Activated gamma-delta T cell (primary cell): ENCODE results near the gene PKM.
"Not testable (repeated sequence)": the region's sequence is repeated elsewhere in the genome, so short reads cannot be mapped to it uniquely, and the experiment has no call there.

Source experiments
- DNase-seq: peaks from one replicate; lab custom pipeline; 2025; lab: John Stamatoyannopoulos, UW
- total RNA-seq, 2 donors: gene quantifications; one replicate each; lab custom pipeline; 2026; lab: John Stamatoyannopoulos, UW

Gene PKM
- 359 to 416 reads per million in 2 donors for total RNA-seq

DNA sequence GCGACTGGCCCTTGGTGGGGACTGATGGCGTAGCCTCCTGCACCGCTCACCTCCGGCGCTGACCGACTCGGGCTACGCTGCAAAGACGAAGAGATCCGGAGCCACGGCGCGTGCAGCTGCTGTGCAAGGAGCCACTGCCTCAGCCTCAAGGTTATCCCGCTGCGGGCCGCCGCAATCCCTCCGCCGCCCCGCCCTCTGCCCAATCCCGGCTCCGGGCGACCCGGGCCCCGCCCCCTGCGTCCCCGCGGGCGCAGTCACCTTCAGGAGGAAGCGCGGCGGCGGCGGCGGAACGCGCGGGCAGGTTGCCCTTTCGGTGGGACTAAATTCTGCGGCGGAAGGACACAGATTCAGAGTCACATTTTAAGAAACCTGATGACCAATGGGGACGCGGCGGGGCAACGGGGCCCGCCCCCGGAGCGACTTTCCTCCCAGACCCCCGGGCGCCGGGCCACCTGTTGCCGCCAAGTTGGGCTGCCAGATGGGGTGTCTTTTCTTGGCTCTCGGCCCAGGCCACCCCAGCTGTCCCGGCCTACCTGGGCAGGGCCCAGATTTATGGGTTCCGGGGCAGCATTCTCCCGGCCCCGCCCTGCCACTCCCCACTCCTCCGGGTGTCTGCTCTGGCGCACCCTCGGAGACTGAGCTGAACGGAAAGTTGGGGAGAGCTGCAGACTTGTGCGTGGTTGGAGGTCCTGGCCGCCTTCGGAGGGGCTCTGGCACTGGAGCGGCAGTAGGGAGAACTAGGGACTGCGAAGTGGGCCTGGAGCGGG is at the start of gene PKM:
Gene PKM (minus strand): TSS at position 125 of the 767 bp plus-strand sequence. CDS start 12,093 bp downstream, outside the sequence.
- peak; percentile 84 for DNase-seq

- DNase-seq: no peak
Observed at GRCh38 chr15:72280751-72281150, 49.8 kb upstream of the PKM start.

- DNase-seq: no peak
Observed at GRCh38 chr15:72278737-72279136, 47.7 kb upstream of the PKM start.

DNA sequence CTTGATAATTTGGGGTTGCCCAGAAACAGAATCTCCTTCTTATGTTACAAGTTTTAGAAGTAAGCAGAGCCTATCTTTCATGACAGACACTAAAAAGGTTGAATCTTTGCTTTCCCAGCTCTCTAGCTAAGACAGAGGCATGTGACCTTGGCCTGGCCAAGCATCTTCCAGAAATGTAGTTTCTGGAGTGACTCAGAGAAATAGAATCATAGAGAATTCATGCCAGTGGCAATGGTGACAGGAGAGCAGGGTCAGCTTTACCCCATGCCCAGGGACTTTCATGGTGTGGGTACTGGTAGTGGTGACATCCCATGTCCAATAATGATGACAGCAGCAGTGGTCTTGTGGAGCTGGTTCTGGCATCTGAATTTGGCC is 45.3 kb upstream of the PKM start:
- no peak for DNase-seq

- DNase-seq: not testable (repeated sequence)
Observed at GRCh38 chr15:72275635-72276325, 44.8 kb upstream of the PKM start.

DNA sequence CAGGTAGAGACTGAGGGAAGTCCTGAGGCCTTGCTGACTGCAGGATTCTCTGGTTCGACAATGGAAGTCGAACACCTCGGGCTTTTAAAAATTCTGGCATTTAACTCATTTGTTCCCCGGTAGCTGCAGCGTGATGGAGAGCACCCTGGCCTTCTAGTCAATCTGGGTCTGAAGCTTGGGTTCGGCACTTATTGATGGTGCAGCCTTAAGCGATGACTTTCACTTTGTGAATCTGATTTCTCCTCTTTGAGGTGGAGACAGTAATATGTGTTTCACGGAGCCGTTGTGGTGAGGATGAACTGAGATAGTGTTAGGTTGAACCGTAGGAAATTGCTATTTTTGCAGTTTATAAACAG is 42.0 kb upstream of the PKM start:
- no peak for DNase-seq

DNA sequence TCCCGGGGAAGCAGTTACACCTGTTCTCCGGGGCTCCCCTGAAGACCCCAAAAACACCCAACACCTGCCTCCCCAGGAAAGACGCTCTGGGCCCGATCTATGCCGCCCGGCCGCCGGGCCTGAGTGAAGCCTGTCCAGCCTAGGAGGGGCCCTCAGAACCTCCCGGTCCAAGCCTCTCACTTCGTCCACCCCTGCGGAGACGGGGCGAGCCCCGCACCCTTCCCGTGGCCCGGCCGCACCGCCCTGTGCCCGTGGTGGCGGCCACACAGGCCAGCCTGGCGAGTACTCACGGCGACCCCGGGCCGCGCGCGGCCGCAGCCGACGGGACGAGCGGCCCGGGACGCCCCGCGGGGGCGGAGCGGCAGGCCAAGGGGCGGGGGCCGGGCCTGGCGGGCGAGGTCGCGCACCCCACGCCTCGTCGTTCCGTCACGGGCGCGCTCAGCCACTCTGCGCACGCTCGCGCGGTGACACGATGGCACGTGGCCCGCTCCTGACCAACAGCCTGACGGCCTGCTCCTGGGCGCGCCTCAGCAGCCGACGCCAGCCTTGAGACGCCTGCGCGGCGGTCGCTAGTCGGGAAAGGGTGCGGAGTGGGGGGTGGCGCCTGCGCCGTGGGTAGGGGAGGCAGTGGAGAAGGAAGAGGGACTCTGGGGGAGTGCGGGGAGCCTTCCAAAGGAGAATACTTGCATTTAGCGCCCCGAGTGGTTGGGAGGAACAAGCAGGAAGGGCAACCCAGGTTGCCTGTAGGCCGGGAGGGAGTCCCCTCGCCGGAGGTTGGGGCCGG is 41.4 kb upstream of the PKM start, which contains the start of gene PARP6:
Gene PARP6 (minus strand): TSS at position 342 of the 784 bp plus-strand sequence. CDS start 5,077 bp downstream, outside the sequence.
- peak; percentile 100 for DNase-seq

DNA sequence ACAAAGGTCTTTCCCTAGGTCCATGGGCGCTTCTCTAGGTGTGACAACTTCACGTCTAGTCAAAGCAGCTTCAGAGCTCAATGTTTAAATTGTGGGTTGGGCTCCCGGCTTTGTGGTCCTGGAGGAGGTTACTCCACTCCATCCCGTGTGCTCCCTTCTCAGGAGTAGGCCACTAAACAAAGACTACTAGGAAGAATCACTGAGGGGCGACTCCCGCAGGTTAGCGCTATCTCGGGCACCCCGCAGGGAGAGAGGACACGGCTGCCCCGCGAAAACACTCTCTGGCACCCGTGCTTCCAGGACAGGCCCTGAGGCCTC is 40.9 kb upstream of the PKM start:
- DNase-seq: no peak

DNA sequence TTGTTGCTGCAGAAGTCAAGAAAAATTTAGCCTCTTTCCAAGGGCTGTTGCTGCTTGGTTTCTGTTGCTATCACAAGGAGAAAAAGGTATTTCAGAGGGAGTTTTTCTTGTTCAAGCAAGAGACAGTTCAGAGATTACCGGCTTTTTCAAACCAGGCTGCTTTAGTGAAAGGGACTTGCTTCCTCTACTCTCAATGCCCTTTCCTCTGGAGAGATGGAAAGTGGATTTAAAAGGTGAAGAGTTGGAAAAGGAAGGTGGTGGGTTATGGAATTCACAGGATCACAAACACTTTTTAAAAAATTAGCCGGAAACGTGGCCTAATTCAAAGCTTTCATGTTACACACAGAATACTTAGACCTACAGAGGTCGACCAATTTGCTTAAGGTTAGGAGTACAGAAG is 40.2 kb upstream of the PKM start:
- DNase-seq: no peak

DNA sequence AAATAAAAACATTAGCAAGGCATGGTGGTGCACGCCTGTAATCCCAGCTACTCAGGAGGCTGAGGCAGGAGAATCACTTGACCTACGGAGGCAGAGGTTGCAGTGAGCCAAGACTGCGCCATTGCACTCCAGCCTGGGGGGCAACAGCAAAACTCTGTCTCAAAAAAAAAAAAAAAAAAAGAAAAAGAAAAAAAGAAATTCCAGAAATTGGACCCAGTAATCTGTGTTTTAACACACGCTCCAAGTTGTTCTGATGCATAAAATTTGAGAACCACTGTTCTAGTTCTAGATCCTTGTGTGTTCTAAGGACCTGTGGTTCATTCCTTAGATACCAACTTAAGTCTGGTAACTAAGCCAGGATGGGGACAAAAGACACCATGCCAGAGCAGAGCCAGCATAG is 38.7 kb upstream of the PKM start:
- DNase-seq: no peak

DNA sequence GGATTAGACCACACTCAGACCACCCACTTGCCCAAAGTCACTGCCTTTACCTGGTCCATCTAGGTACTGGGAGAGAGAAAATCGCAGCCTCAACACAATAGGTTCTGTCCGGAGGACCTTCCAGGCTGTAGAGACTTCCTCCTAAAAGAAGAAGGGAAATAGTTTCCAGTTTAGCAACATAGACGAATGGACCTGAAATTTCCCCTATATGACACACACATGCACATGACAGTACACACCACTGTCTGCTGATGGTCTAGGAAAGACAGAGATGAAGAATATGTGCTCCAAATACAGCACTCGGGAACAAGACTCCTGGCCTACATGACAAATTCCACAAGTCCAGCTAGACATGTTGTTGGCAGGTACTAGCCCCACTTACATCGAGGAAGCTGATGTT is 34.0 kb upstream of the PKM start:
- DNase-seq: no peak

- DNase-seq: no peak
Observed at GRCh38 chr15:72252663-72253299, 21.8 kb upstream of the PKM start.

GRCh38 chr15:72249142-72249810 is 18.3 kb upstream of the PKM start:
- no peak for DNase-seq

- DNase-seq: no peak
Observed at GRCh38 chr15:72248514-72248913, 17.5 kb upstream of the PKM start.

DNA sequence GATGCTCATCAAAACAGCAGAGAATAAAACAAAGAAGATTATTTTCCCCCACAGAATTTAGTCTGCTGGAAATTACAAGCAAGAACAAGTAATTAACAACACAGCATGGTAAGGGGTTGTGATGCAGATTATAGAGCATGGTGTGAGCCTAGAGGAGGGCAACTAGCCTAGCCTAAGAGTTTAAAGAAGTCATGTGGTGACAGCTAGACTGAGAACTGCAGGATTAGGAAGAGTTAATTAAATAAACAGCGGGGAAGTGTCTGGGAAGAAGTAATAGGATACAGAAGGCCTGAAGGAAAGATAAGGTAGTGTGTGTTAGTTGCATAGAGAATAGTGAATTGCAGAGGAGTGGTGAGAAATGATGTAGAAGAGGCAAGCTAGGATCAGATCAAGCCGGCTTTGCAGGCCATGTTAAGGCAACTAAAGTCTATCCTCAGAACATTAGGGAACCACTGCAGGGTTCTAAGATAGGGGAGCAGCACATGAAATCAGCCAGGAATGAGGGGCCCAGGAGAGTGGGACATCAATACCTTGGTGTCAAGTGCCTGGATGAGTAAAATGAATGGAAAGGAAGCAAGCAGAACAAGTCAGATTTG is 11.9 kb upstream of the PKM start:
- no peak for DNase-seq

- no peak for DNase-seq
Observed at GRCh38 chr15:72239652-72240051, 8.7 kb upstream of the PKM start.

GRCh38 chr15:72238586-72238985 is 7.6 kb upstream of the PKM start:
- no peak for DNase-seq

DNA sequence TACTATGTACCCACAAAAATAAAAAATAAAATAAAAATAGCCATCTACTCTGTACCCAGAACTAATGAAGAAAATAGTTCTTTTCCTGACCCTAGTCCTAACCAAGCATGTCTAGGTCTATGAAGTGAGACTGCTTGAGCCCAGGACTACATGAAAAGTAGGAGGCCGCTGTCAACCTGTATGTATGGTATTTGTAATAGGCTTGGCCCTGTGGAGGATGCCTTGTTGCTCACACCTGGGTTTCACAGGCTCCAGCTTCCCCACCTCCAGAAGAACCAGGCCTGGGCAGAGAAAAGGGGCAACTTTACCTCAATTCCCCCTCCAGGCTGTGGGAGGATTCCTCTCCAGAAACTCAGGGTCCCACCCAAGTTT is 6.8 kb upstream of the PKM start:
- no peak for DNase-seq

DNA sequence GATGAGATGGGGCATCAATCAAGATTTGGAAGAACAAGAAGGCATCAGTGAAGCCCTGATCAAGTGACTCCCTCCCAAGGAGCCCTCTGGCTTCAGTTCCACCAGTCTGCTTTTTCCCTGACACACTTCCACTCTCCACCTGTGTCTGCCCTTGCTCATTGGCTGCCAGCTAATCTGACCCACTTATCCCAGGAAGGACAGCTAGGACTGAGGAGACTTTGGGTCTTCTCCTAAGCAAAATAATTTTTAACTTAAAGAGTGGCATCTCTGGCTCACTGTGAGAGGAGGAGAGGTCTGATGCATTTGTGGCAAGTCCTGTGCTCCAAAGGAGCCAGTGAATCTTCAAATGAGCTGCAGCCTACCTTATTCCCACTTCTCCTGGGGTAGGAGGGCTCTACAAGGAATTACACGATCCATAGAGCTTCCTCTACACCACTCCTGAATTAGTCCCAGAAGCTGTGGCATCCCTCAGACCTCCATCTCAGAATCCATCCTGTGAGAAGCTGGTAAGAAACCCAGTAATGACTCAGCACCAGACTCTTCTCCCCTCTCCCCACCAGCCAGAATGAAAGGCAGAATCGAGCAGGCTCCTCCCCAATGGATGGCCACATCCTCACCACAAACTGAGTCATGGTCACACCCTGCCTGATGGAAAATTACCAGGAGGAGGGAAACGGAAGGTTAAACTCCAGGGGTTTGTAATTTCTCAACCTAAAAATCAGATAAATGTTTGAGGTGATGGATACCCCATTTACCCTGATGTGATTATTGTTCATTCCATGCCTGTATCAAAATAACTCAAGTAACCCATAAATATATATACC is 6.3 kb upstream of the PKM start:
- DNase-seq: no peak

DNA sequence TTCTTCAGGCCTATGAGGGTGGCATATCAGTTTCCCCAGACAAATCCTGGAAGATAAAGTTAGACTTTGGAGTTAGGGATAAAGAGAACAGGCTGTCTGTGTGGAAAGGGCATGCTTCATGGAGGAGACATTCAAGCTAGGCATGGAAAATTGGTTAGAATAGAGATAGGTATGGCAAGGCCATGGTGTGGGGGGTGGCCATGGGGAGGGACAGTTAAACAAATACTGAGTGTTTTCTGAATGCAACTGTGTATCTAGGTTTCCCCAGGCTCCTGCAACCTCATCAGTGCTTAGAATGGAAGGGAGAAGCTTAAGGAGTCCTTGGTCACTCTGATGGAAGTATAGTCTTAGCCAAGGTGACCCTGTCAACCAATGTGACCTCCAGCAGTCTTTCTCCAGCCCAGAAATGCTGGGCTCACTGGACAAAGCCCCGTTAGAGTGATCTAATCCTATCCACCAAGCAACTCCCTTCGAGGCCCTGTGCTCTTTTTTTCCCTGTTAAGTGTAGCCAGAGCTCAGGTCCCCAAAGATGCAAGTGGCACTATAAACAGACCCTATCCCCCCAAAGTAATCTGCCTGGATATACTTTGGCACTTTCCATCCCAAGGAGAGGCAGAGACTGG is 5.5 kb upstream of the PKM start:
- no peak for DNase-seq
